HAP-1 (cell line): Measurements from ENCODE around the gene MKI67.
A peak's percentile ranks its signal among the peaks of the same experiment; 100 is the strongest.

ENCODE experiments used
- DNase-seq, 2 experiments: peaks; one replicate each; pipeline ENCODE4 v3.0.0-alpha.2; 2016 to 2020; ENCODE audit warnings: low spot score in 2 of 2
- H3K27me3 ChIP-seq: fragments of 250-450 bp; sonication (Bioruptor Pico); 2 replicates; pipeline ENCODE4 v1.5.1; 2020; ENCODE audit warnings: low read depth, mild to moderate bottlenecking, moderate library complexity
- H3K36me3 ChIP-seq: fragments of 250-450 bp; sonication (Bioruptor Pico); replicated peaks from 2 replicates; pipeline ENCODE4 v1.5.1; 2020; ENCODE audit warnings: mild to moderate bottlenecking
- H3K4me1 ChIP-seq: fragments of 250-450 bp; sonication (Bioruptor Pico); 2 replicates; pipeline ENCODE4 v1.5.1; 2020; ENCODE audit warnings: mild to moderate bottlenecking
- H3K4me3 ChIP-seq: fragments of 250-450 bp; sonication (Bioruptor Pico); 2 replicates; pipeline ENCODE4 v1.5.1; 2020; ENCODE audit warnings: mild to moderate bottlenecking, moderate library complexity
- H3K9me3 ChIP-seq: fragments of 250-450 bp; sonication (Bioruptor Pico); 2 replicates; pipeline ENCODE4 v1.5.1; 2020; ENCODE audit warnings: mild to moderate bottlenecking, moderate library complexity
- in situ Hi-C: fragments of 300-500 bp; cut with MboI; formaldehyde crosslinking; loops from 3 replicates; pipeline ENCODE4 v1.14.3; 2020; ENCODE audit warnings: low sequenced_read_pairs, inconsistent platforms, mixed read lengths

Gene MKI67

DNA sequence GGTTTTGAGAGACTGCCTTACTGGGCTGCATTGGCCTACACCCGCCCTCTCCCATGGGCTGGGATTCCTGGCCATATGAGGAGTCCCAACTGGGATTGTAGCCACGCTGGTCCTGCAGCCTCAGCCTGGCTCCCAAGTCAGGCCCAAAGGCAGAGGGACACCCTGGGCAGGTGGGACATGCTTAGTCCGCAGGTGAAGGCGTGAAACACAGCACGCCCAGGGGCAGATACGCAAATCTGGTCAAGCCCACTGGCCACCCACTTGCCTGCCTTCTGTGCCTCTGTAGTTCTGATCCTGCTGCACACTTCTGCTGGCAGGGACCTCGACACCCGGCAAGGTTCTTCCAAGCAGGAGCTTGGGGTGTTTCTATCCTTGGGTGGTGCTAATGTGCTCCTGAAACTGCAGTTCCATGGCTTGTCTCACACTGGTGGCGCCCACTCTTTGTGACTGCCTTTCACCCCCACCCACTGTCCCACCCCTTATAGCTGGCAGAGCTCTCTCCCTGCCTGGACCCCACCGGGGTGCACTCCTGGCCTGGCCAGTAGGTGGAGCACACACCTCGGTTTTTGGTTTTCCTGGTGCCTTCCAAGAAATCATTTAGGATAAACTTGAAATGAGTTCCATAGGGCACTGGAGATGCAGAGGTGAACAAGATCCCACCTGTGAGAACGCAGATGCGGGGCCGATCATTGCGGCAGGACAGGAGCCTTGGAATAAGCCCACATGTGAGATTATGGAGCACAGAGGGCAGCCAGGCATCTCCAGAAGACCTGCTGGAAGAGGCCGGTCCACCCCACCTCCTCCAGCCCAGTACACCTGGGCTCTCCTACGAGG is 47.9 kb downstream of the MKI67 start:
- H3K4me3 ChIP-seq, result no peak overlapping the region
- DNase-seq, result peak in 1 of 2 experiments; percentile 77
- H3K4me1 ChIP-seq, result no peaks in the 10 kb centered on the region
- no peaks in the 10 kb centered on the region for H3K27me3 ChIP-seq
- in situ Hi-C loops, result no loop called here
- H3K9me3 ChIP-seq, result no peaks in the 10 kb centered on the region
- H3K36me3 ChIP-seq, result no peaks in the 10 kb centered on the region

GRCh38 chr10:128077155-128077875 is 48.9 kb downstream of the MKI67 start:
- Histone ChIP-seq H3K36me3 (no peaks in the 10 kb centered on the region), H3K4me1 (no peaks in the 10 kb centered on the region), H3K4me3 (no peak overlapping the region), H3K27me3 (no peaks in the 10 kb centered on the region), H3K9me3 (no peaks in the 10 kb centered on the region)
- no peak for DNase-seq
- in situ Hi-C loops, result no loop called here

GRCh38 chr10:128074589-128074988 is 51.6 kb downstream of the MKI67 start:
- DNase-seq, result no peak
- Histone ChIP-seq H3K4me3 (no peak overlapping the region), H3K27me3 (no peaks in the 10 kb centered on the region), H3K4me1 (no peaks in the 10 kb centered on the region), H3K36me3 (no peaks in the 10 kb centered on the region), H3K9me3 (no peaks in the 10 kb centered on the region)
- in situ Hi-C loops, result loop anchor here (5.0 kb wide), 1 partner anchor 162 kb away; no protein-coding TSS in a partner anchor

GRCh38 chr10:128073890-128074289 is 52.3 kb downstream of the MKI67 start:
- Histone ChIP-seq H3K9me3 (no peaks in the 10 kb centered on the region), H3K27me3 (no peaks in the 10 kb centered on the region), H3K4me1 (no peaks in the 10 kb centered on the region), H3K4me3 (no peak overlapping the region), H3K36me3 (no peaks in the 10 kb centered on the region)
- no peak for DNase-seq
- in situ Hi-C loops, result loop anchor here (5.0 kb wide), 1 partner anchor 162 kb away; no protein-coding TSS in a partner anchor

GRCh38 chr10:128072941-128073645 is 53.1 kb downstream of the MKI67 start:
- Histone ChIP-seq H3K27me3 (no peaks in the 10 kb centered on the region), H3K4me1 (no peaks in the 10 kb centered on the region), H3K36me3 (no peaks in the 10 kb centered on the region), H3K4me3 (no peak overlapping the region), H3K9me3 (no peaks in the 10 kb centered on the region)
- no peak for DNase-seq
- in situ Hi-C loops, result loop anchor here (5.0 kb wide), 1 partner anchor 161 kb away; no protein-coding TSS in a partner anchor

- Histone ChIP-seq H3K9me3 (no peaks in the 10 kb centered on the region), H3K27me3 (no peaks in the 10 kb centered on the region), H3K4me1 (no peaks in the 10 kb centered on the region), H3K36me3 (no peaks in the 10 kb centered on the region), H3K4me3 (no peak overlapping the region)
- DNase-seq, result no peak
- in situ Hi-C loops, result loop anchor here (5.0 kb wide), 1 partner anchor 160 kb away; no protein-coding TSS in a partner anchor
These were observed 54.2 kb downstream of the MKI67 start for GRCh38 chr10:128072046-128072445.

DNA sequence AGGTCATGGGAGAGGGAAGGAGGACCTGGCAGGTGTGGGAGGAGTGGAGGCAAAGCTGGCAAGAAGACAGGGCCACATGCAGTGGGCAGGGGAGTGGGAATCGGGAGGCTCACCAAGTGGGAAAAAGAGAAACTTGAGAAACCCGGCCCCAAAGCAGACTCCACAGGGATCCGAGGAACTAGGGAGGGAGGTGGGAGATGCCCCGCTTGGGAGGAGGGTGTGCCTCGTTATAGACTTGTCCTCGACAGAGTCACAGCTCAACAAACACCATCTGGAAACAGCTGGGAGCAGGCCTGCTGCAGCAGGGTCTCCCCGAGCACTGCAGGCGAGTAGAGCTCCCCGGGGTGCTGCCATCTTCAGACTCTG is 54.8 kb downstream of the MKI67 start:
- Histone ChIP-seq H3K27me3 (no peaks in the 10 kb centered on the region), H3K9me3 (no peaks in the 10 kb centered on the region), H3K4me3 (no peak overlapping the region), H3K4me1 (no peaks in the 10 kb centered on the region), H3K36me3 (no peaks in the 10 kb centered on the region)
- in situ Hi-C loops, result loop anchor here (5.0 kb wide), 1 partner anchor 159 kb away; no protein-coding TSS in a partner anchor
- DNase-seq, result no peak

DNA sequence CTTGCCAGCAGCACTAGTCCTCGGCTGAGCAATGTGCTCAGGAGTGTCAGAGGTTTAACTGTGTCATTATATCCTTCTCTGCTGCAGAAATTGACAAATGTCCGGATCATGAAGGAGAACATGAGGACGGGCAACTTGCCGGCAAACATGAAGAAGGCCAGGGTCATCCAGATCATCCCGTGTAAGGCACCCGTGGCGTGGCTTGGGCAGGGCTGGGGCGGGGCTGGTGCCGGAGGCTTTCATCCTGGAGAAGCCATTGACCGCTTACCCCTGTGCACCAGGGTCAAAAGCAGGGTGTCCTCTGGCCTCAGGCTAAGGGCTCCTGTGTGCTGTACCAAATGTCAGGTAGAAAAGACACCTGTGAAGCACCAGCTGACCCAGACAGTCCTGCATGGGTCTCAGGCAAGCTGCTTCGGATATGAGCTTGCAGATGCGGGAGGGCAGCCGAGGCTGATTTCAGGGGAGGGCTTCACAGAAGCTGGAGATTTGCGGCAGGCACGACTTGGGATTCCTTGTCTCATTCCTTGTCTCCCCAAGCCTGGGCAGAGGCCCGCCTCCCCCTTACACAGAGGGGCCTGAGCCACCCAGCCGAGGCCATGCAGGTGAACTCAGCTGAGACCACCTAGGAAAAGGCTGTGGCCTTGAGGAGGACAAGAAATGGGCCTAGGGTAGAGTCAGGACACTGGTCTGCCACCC is 55.4 kb downstream of the MKI67 start:
- in situ Hi-C loops, result loop anchor here (5.0 kb wide), 1 partner anchor 159 kb away; no protein-coding TSS in a partner anchor
- DNase-seq, result no peak
- Histone ChIP-seq H3K4me3 (no peak overlapping the region), H3K36me3 (no peaks in the 10 kb centered on the region), H3K9me3 (no peaks in the 10 kb centered on the region), H3K27me3 (no peaks in the 10 kb centered on the region), H3K4me1 (no peaks in the 10 kb centered on the region)

DNA sequence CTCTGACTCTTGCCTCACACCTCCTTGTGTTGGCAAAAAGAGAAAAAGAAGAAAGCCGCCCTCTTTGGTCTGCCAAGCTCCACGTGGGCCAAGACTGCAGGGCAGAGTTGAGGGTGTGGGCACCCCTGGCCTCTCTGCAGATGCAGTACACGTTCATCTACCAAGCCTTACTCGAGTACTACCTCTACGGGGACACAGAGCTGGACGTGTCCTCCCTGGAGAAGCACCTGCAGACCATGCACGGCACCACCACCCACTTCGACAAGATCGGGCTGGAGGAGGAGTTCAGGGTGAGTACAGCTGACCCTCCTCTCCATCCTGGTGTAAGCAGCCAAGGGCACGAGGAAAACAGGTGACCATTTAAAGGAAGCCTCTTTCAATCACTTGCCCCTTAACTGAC is 56.1 kb downstream of the MKI67 start:
- Histone ChIP-seq H3K4me3 (no peak overlapping the region), H3K36me3 (no peaks in the 10 kb centered on the region), H3K9me3 (no peaks in the 10 kb centered on the region), H3K27me3 (no peaks in the 10 kb centered on the region), H3K4me1 (no peaks in the 10 kb centered on the region)
- in situ Hi-C loops, result loop anchor here (5.0 kb wide), 1 partner anchor 158 kb away; no protein-coding TSS in a partner anchor
- no peak for DNase-seq

DNA sequence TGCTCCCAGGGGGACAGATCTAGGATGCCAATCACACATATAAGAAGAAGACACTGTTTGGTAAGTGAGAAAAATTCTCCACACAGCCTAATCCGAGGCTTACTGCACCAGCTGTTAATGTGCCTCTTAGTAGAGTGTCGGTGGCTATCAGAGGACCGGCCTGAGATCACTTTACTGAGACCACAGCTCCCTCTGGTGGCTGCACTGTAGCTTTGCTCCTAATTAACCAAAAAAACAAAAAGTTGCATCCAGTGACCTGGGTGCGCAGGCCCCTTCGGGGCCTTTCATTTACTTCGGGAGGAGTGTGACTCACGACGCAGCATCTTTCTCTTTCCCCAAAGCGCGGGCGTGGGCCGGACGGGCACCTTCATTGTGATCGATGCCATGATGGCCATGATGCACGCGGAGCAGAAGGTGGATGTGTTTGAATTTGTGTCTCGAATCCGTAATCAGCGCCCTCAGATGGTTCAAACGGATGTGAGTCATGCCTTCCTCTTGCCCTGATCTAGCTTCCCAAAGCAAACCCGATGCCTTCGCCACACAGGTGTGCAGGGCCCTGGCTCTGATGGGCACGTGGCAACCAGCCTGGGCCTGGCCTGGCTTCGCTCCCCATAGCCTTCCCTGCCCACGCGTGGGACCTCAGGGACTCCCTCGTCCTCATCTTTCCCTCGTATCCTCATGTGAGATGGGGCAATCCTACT is 56.7 kb downstream of the MKI67 start:
- Histone ChIP-seq H3K9me3 (no peaks in the 10 kb centered on the region), H3K36me3 (no peaks in the 10 kb centered on the region), H3K27me3 (no peaks in the 10 kb centered on the region), H3K4me1 (no peaks in the 10 kb centered on the region), H3K4me3 (no peak overlapping the region)
- peak; percentile 78 to 84 for DNase-seq
- in situ Hi-C loops, result loop anchor here (5.0 to 10.0 kb wide), 2 partner anchors 157 to 355 kb away; no protein-coding TSS in a partner anchor

GRCh38 chr10:128068398-128069285 is 57.6 kb downstream of the MKI67 start:
- Histone ChIP-seq H3K4me1 (no peaks in the 10 kb centered on the region), H3K36me3 (no peaks in the 10 kb centered on the region), H3K4me3 (no peak overlapping the region), H3K9me3 (no peaks in the 10 kb centered on the region), H3K27me3 (no peaks in the 10 kb centered on the region)
- in situ Hi-C loops, result loop anchor here (10.0 kb wide), 1 partner anchor 354 kb away; no protein-coding TSS in a partner anchor
- DNase-seq, result no peak
